IPS-NIHi7 (cell line): ENCODE measurements around the gene CD2BP2.

Source experiments
- DNase-seq: peaks from one replicate; pipeline ENCODE4 v3.0.0; 2012; ENCODE audit warnings: mixed read lengths; ENCODE audit errors: extremely low spot score

Gene CD2BP2

GRCh38 chr16:30378236-30379157 lies 23.4 kb upstream of the CD2BP2 start:
- peak; percentile 96 for DNase-seq

GRCh38 chr16:30377812-30378235 lies 22.7 kb upstream of the CD2BP2 start:
- peak; percentile 79 for DNase-seq

- no peak for DNase-seq
These were observed 22.1 kb upstream of the CD2BP2 start for GRCh38 chr16:30377050-30377811.

GRCh38 chr16:30376461-30376902 lies 21.4 kb upstream of the CD2BP2 start:
- no peak for DNase-seq

- DNase-seq = no peak
These were observed 20.8 kb upstream of the CD2BP2 start for GRCh38 chr16:30375864-30376263.

GRCh38 chr16:30374538-30374937 lies 19.4 kb upstream of the CD2BP2 start, which contains the start of gene MYL11:
Gene MYL11 (plus strand): TSS chr16:30374802. CDS start chr16:30374858, 56 bp downstream.
- DNase-seq = no peak

- no peak for DNase-seq
These were observed 17.6 kb upstream of the CD2BP2 start for GRCh38 chr16:30372725-30373124.

- DNase-seq = no peak
These were observed 17.1 kb upstream of the CD2BP2 start for GRCh38 chr16:30372038-30372712.

- DNase-seq = no peak
These were observed 16.2 kb upstream of the CD2BP2 start for GRCh38 chr16:30371248-30371816.

GRCh38 chr16:30370456-30371247 lies 15.5 kb upstream of the CD2BP2 start, which contains the start of gene TBC1D10B:
Gene TBC1D10B (minus strand): TSS chr16:30370494. CDS start chr16:30370183, 311 bp downstream.
- peak; percentile 97 for DNase-seq

GRCh38 chr16:30369938-30370455 lies 14.9 kb upstream of the CD2BP2 start:
- DNase-seq = no peak

- DNase-seq = no peak
These were observed 14.2 kb upstream of the CD2BP2 start for GRCh38 chr16:30369091-30369937.

GRCh38 chr16:30368792-30369090 lies 13.6 kb upstream of the CD2BP2 start:
- DNase-seq = no peak

- no peak for DNase-seq
These were observed 13.1 kb upstream of the CD2BP2 start for GRCh38 chr16:30368122-30368791.

GRCh38 chr16:30367349-30368009 lies 12.4 kb upstream of the CD2BP2 start:
- no peak for DNase-seq

GRCh38 chr16:30366511-30366910 lies 11.4 kb upstream of the CD2BP2 start:
- DNase-seq = no peak

- DNase-seq = no peak
These were observed 10.1 kb upstream of the CD2BP2 start for GRCh38 chr16:30365200-30365599.

GRCh38 chr16:30361180-30361579 lies 6.1 kb upstream of the CD2BP2 start:
- DNase-seq = no peak

GRCh38 chr16:30359871-30360170 lies 4.7 kb upstream of the CD2BP2 start:
- DNase-seq = no peak
